HepG2 (cell line): ENCODE results near the gene ZNF621. TPM values are rescaled to one million over a fixed set of nuclear protein-coding genes. Genes with fewer than 3 reads are reported as not detected.

Experiments
- AGO2 ChIP-seq: fragments of 200-400 bp; formaldehyde crosslinking; optimal IDR thresholded peaks from 2 replicates; pipeline ENCODE3; 2017; ENCODE audit warnings: mild to moderate bottlenecking, low read depth, low read length, moderate library complexity
- BCL6 ChIP-seq: IDR thresholded peaks from 2 replicates; pipeline ENCODE4 v1.6.1; 2016; ENCODE audit warnings: missing genetic modification reagents, missing compliant biosample characterization
- BORCS8-MEF2B ChIP-seq: sonication (generic); formaldehyde crosslinking; IDR thresholded peaks from 2 replicates; pipeline ENCODE4 v1.8.0; 2022; ENCODE audit warnings: mild to moderate bottlenecking, missing genetic modification reagents
- EP300 ChIP-seq, 3 experiments: sonication (generic) in 1 of 3; formaldehyde crosslinking in 1 of 3; IDR thresholded peaks; 2 replicates each; pipeline versions ENCODE4 v1.5.1 to v1.6.1; 2011 to 2020; ENCODE audit warnings: low read depth in 2 of 3, low read length in 2 of 3, borderline replicate concordance in 1 of 3, improper control_type of control experiment in 1 of 3, mild to moderate bottlenecking in 1 of 3, missing genetic modification reagents in 1 of 3, moderate library complexity in 1 of 3
- GATAD2A ChIP-seq: IDR thresholded peaks from 2 replicates; pipeline ENCODE4 v1.6.1; 2016
- KAT8 ChIP-seq: IDR thresholded peaks from 2 replicates; pipeline ENCODE4 v1.6.1; 2016; ENCODE audit warnings: missing genetic modification reagents, missing compliant biosample characterization
- KIAA2018 ChIP-seq: sonication (generic); formaldehyde crosslinking; IDR thresholded peaks from 2 replicates; pipeline ENCODE4 v1.5.0; 2020; ENCODE audit warnings: mild to moderate bottlenecking, missing genetic modification reagents, borderline replicate concordance
- KLF11 ChIP-seq: IDR thresholded peaks from 2 replicates; pipeline ENCODE4 v1.6.1; 2016; ENCODE audit warnings: missing compliant biosample characterization
- KMT2A ChIP-seq: sonication (generic); formaldehyde crosslinking; IDR thresholded peaks from 2 replicates; pipeline ENCODE4 v1.4.0; 2020; ENCODE audit warnings: missing genetic modification reagents
- LBX2 ChIP-seq: sonication (generic); formaldehyde crosslinking; IDR thresholded peaks from 2 replicates; pipeline ENCODE4 v1.5.0; 2020; ENCODE audit warnings: missing genetic modification reagents, mild to moderate bottlenecking, borderline replicate concordance
- REL ChIP-seq: sonication (generic); formaldehyde crosslinking; conservative IDR thresholded peaks from 2 replicates; pipeline ENCODE4 v1.8.0; 2022; ENCODE audit warnings: mild to moderate bottlenecking, missing genetic modification reagents, moderate library complexity
- SIN3B ChIP-seq: fragments of 150-350 bp; IDR thresholded peaks from 2 replicates; pipeline ENCODE4 v1.6.1; 2014; ENCODE audit warnings: low read length
- SNAPC2 ChIP-seq: sonication (generic); formaldehyde crosslinking; IDR thresholded peaks from 2 replicates; pipeline ENCODE4 v1.8.1; 2022; ENCODE audit warnings: mild to moderate bottlenecking, missing genetic modification reagents
- ZMYM4 ChIP-seq: sonication (generic); formaldehyde crosslinking; IDR thresholded peaks from 2 replicates; pipeline ENCODE4 v1.8.1; 2023; ENCODE audit warnings: mild to moderate bottlenecking, missing genetic modification reagents
- ZNF17 ChIP-seq: sonication (generic); formaldehyde crosslinking; IDR thresholded peaks from 2 replicates; pipeline ENCODE4 v1.5.0; 2020; ENCODE audit warnings: mild to moderate bottlenecking, missing genetic modification reagents
- ZNF234 ChIP-seq: sonication (generic); formaldehyde crosslinking; conservative IDR thresholded peaks from 2 replicates; pipeline ENCODE4 v1.5.1; 2020; ENCODE audit warnings: mild to moderate bottlenecking, missing genetic modification reagents
- ZNF543 ChIP-seq: sonication (generic); formaldehyde crosslinking; IDR thresholded peaks from 2 replicates; pipeline ENCODE4 v1.4.0; 2020; ENCODE audit warnings: mild to moderate bottlenecking, missing genetic modification reagents
- ZNF768 ChIP-seq: sonication (generic); formaldehyde crosslinking; IDR thresholded peaks from 2 replicates; pipeline ENCODE4 v1.4.0; 2020; ENCODE audit warnings: missing genetic modification reagents
- polyA plus RNA-seq, 8 experiments: library from polyadenylated mRNA; depleted of rRNA in 3 of 8; stranded (reverse) in 7 of 8; unstranded in 1 of 8; fragments of >200 nt; fragmentation: Illumina TruSeq in 4 of 8; extraction: Trizol in 4 of 8; gene quantifications; 2 replicates each; pipeline versions ENCODE4 v1.2.1 to v1.2.3, GENCODE V29; 2011 to 2016; ENCODE audit warnings: low read depth in 4 of 8, missing spikeins in 1 of 8, mixed read lengths in 1 of 8; ENCODE audit not compliant: insufficient read depth in 1 of 8
- total RNA-seq, 5 experiments: library from RNA; depleted of rRNA; stranded (reverse); fragments of >200 nt; fragmentation: Illumina TruSeq; extraction: Trizol; gene quantifications; 2 replicates each; pipeline ENCODE4 v1.2.3, GENCODE V29; 2016; ENCODE audit warnings: low read depth in 1 of 5
- TF ChIP-seq, protein P1 (sequence below): sonication (generic); formaldehyde crosslinking; IDR thresholded peaks from 2 replicates; pipeline ENCODE4 v1.5.0; 2020; ENCODE audit warnings: mild to moderate bottlenecking, missing genetic modification reagents, moderate library complexity

ZNF621 gene
- total and polyA plus RNA-seq, 2 of the 13 experiments (the other 11 are each of a cell fraction or from before 2014, with no cell fraction given): 13.2 to 14.9 TPM

GRCh38 chr3:40505599-40506462 lies 18.9 kb upstream of the ZNF621 start, which contains the start of gene ZNF620 (continued):
- TF ChIP-seq, protein P1, sequence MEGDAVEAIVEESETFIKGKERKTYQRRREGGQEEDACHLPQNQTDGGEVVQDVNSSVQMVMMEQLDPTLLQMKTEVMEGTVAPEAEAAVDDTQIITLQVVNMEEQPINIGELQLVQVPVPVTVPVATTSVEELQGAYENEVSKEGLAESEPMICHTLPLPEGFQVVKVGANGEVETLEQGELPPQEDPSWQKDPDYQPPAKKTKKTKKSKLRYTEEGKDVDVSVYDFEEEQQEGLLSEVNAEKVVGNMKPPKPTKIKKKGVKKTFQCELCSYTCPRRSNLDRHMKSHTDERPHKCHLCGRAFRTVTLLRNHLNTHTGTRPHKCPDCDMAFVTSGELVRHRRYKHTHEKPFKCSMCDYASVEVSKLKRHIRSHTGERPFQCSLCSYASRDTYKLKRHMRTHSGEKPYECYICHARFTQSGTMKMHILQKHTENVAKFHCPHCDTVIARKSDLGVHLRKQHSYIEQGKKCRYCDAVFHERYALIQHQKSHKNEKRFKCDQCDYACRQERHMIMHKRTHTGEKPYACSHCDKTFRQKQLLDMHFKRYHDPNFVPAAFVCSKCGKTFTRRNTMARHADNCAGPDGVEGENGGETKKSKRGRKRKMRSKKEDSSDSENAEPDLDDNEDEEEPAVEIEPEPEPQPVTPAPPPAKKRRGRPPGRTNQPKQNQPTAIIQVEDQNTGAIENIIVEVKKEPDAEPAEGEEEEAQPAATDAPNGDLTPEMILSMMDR: peak; percentile 80
- TF ChIP-seq AGO2 (no peak), SNAPC2 (peak; percentile 78; the same call in 1 of the 2 replicates), KAT8 (CRISPR knock-in tag) (peak; percentile 94), SIN3B (peak; percentile 40; the same call in 1 of the 2 replicates), BCL6 (peak; percentile 28), LBX2 (CRISPR knock-in tag) (no peak), EP300 (IDR thresholded peaks at IDR 0.05; ENCODE audit: low read depth in 2 of 2, low read length in 2 of 2) (no peak; a peak in 1 of 4 replicates), EP300 (CRISPR knock-in tag; IDR thresholded peaks at IDR 0.05; ENCODE audit: borderline replicate concordance) (no peak), ZNF543 (peak; percentile 48), ZNF768 (CRISPR knock-in tag) (peak; percentile 58; the same call in 1 of the 2 replicates), KLF11 (CRISPR knock-in tag) (0 out of 2 replicates have a peak, but pooled peaks have one; percentile 44), GATAD2A (peak; percentile 75), ZNF234 (CRISPR knock-in tag) (0 out of 2 replicates have a peak, but pooled peaks have one; percentile 67), BORCS8-MEF2B (CRISPR knock-in tag) (peak; percentile 93), REL (no peak), KMT2A (CRISPR knock-in tag) (peak; percentile 89), ZMYM4 (CRISPR knock-in tag) (peak; percentile 85), ZNF17 (CRISPR knock-in tag) (no peak), KIAA2018 (CRISPR knock-in tag) (0 out of 2 replicates have a peak, but pooled peaks have one; percentile 57)
